Mononuclear cell (primary cell): ENCODE measurements around the gene TCF25. TPM values are rescaled to one million over a fixed set of nuclear protein-coding genes. Genes with fewer than 3 reads are reported as not detected.

Experiments used
- total RNA-seq: library from RNA; depleted of rRNA; stranded (reverse); fragments of >200 nt; gene quantifications from one replicate; pipeline ENCODE4 v1.2.3, GENCODE V29; 2012

TCF25 gene
- total RNA-seq, 1 donor: 148 TPM

Other genes starting within 250 kb of the TCF25 start
- 33.5 TPM for gene CHMP1A, start 215.9 kb upstream of the TCF25 start, total RNA-seq
- 1.3 TPM for gene SPATA33, start 215.8 kb upstream of the TCF25 start, total RNA-seq
- 12.7 TPM for gene CDK10, start 186.9 kb upstream of the TCF25 start, total RNA-seq
- gene SPATA2L, start 171.9 kb upstream of the TCF25 start, total RNA-seq: 10.6 TPM
- gene VPS9D1, start 152.7 kb upstream of the TCF25 start, total RNA-seq: 5.2 TPM
- 48.9 TPM for gene ZNF276, start 152.1 kb upstream of the TCF25 start, total RNA-seq
- gene FANCA, start 56.9 kb upstream of the TCF25 start, total RNA-seq: 2.9 TPM
- gene SPIRE2, start 45.1 kb upstream of the TCF25 start, total RNA-seq: 0.10 TPM
- 2.7 TPM for gene MC1R, start 45.3 kb downstream of the TCF25 start, total RNA-seq
- gene TUBB3, start 49.8 kb downstream of the TCF25 start, total RNA-seq: 0.21 TPM
- 46.9 TPM for gene DEF8, start 75.2 kb downstream of the TCF25 start, total RNA-seq
- 1.8 TPM for gene DBNDD1, start 145.9 kb downstream of the TCF25 start, total RNA-seq
- gene PRDM7, start 203.7 kb downstream of the TCF25 start, total RNA-seq: not detected